Measurements from ENCODE around the gene NSMF.
A peak's percentile ranks its signal among the peaks of the same experiment; 100 is the strongest.

NSMF gene

DNA sequence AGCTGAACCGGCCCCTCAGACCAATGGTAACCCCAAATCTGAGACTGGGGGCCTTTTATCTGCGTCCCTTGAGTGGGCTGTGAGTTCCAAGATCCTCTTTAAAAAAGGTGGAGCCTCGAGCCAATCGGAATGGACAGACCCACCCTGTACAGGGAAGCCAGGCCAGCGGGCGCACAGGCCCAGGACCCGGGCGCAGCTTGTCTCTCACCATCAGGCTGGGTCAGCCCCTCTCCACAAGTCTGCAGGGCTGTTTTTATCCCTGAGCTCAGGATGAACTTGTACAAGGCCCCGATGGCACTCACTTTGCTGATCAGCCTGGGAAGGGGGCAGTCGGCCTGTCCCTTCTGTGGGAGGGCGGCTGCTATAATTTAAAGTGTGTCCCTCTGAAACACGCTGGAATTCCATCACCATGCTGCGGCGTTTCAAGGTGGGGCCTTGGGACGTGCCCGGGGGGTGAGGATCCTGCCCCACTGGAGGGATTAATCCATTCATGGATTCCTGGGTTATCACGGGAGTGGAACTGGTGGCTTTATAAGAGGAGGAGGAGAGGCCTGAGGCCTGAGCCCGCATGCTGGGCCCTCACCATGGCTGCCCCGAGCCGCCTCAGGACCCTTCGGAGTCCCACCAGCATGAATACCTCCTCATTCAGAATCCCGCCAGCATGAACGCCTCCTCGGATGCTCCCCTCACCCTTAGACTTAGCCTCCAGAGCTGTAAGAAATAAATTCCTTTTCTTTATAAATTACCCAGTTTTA is 50.3 kb downstream of the NSMF start:
- no peak for DNase-seq

DNA sequence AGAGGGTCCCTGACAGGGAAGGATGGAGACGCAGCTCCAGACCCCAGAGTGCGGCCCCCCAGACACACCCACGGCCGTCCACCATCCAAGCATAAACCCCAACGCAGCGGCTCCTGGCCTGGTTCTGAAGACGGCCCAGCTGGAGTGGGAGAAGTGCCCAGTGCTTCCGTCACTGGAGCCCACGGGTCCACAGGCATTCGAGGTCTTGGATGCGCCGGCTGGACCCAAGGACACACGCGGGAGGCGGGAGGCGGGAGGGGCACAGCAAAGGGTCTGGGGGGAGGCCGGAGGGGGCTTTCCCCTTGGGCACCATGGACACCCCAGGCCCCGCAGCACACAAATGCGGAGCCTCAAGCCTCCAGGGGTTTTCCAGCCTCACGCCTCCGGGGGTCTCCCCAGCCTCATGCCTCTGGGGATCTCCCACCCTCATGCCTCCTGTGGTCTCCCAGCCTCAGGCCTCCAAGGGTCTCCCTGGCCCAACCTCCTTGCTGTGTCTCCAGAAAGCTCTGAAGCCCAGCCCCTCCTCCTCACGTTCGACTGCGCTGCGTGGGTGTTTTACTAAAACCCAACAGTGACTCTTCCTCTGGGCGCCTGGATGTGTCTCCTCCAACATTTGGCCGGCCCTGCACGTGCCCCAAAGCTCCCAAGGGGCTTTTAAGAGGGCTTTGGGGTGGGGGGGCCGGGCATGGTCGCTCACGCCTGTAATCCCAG is 51.4 kb downstream of the NSMF start:
- DNase-seq = no peak

DNA sequence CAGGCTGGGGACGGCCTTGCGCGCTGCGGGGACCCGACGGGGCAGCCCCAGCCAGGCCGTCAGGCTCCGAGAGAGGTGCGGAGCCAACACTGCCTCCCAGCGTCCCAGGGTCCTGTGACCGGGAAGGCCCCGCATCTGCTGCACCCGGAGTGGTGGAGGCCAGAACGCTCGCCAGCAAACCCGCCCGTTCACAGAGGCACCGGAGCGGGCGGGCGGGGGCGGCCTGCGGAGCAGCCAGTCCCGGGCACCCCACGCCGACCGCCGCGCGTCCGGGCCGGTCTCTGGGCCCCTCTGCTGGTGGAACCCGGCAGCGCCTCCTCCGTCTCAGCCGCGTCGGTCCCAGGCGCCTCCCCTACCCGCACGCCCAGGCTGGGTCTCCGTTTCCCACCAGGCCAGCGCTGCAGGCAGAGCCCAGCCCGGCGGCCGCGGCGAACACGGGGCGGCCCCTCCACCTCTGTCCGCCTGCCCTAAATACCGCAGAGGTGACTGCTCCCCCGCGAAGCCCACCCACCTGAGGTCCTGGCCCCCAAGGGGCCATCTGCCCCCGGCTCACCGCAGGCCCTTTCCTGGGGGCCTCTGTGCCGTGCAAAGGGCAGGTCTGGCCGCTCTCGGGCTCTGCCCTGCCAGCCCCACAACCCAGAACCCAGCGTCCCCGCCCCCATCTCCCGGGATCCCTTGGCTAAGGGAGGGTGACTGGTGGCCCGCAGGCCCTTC is 52.1 kb downstream of the NSMF start:
- peak; percentile 38 to 55 (median 48) for DNase-seq

DNA sequence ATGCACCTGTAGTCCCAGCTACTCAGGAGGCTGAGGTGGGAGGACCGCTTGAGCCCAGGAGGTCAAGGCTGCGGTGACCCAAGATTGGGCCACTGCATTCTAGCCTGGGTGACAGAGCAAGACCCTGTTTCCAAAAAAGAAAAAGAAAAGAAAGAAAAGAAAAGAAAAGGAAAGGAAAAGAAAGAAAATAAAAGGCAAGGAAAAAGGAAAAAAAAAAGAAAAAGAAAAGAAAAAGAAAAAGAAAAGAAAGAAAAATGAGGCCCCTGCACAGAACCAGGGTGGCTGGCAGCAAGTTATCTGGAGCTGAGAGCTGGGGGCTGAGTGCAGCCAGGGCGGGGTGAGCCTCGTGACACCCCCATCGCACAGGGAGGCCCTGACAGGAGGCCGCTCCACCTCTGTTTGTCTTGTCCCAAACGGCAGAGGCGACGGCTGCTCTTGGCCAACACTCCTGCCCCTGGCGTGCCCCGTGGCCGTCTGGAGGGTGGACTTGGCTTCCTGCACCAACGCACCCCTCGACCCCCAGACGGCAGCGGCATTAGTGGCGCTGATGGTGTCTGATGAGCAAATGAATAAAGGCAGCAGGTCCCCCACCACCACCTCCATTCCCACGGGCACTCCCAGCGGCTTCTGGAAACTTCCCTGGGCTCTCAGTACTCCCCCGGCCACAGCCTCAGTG is 52.9 kb downstream of the NSMF start:
- no peak for DNase-seq

DNA sequence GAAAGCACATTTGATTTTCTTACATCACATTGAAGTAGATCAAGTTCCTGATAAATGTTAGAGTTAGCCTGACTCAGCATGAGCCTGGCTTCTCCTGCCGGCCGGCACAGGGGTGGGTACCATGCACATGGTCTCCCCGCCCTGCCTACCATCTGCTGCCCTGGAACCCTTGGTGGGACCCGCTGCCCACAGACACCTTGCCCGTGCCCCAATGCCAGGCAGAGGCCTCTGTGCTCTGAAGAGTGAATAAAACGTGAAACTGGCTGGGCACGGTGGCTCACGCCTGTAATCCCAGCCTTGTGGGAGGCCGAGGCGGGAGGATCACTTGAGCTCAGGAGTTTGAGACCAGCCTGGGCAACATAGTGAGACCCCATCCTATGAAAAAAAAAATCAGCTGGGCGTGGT is 53.5 kb downstream of the NSMF start:
- DNase-seq = no peak

DNA sequence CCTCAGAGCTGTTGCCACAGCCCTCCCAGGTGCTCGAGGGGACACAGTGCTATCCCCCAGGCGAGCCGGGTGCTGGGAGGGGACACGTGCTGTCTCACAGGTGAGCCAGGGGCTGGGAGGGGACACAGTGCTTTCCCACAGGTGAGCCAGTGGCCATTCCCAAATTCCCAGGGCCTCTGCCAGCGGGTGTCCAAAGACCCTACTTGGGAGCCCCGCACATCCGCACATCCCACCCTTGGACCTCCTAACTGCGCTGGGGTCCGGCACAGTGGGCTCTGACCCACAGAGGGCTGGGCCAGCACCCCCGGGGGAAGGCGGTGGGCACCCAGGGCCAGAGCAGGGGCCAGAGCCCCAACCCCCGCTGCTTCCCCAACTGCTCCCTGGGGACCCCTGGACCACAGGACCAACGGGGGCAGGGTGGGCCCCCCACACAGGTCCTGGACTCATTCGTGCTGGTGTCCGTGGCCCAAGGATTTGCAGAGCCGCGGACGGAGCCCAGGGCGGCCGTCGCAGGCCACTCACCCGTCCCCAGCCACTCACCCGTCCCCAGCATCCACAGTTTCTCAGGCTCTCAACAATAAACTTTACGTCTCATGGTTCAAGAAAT is 54.1 kb downstream of the NSMF start:
- no peak for DNase-seq

DNA sequence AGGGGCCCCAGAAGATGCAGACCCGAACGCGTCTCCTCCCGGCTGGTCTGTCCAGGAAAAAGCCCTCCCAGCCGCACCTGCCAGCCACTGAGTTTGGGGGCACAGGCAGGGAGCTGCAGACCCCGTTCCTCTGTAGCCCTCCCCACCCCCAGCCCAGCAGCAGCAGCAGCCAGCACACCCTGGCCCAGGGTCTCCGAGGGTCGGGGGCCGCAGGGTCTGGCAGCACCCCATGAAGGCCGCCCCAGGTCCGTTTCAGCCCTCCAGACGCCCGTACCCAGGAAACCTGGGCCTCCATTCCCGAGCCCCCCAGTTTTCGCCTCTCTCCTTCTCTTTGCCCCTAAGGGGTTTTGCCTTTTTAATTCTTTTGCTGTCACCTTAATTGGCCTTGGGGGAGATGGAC is 55.9 kb downstream of the NSMF start:
- DNase-seq = no peak

DNA sequence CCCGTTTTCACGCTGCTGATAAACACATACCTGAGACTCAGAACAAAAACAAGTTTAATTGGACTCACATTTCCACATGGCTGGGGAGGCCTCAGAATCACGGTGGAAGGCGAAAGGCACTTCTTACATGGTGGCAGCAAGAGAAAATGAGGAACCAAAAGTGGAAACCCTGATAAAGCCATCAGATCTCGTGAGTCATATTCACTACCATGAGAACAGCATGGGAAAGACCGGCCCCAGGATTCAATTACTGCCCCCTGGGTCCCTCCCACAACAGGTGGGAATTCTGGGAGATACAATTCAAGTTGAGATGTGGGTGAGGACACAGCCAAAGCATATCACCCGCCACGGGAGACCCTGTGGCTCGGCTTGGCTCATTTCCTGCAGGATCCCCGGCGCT is 56.4 kb downstream of the NSMF start:
- no peak for DNase-seq

DNA sequence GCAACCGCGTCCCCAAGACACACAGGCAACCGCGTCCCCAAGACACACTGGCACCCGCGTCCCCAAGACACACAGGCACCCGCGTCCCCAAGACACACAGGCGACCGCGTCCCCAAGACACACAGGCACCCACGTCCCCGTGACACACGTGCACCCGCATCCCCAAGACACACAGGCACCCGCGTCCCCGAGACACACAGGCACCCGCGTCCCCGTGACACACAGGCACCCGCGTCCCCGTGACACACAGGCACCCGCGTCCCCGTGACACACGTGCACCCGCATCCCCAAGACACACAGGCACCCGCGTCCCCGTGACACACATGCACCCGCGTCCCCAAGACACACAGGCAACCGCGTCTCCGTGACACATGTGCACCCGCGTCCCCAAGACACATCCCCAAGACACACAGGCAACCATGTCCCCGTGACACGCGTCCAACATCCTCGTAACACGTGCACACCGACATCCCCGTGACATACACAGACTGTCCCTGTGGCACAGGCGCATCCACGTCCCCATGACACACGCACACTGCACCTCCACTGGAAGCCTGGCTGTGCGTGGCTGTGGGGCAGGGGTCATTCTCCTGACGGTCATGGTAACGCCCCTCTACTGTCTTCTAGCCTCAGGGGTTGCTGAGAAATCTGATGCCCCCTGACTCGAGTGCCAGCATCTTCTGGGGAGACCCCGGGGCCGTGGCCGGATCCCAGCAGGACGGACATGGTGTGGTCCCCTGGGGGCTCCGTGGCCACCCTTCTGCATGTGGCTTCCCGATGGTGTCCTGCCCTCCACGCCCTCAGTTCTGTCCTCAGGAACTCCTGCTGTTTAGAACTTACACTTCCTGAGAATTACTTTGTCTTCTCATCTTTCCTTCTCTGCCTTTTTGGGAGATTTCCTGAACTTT is 60.3 kb downstream of the NSMF start:
- no peak for DNase-seq

DNA sequence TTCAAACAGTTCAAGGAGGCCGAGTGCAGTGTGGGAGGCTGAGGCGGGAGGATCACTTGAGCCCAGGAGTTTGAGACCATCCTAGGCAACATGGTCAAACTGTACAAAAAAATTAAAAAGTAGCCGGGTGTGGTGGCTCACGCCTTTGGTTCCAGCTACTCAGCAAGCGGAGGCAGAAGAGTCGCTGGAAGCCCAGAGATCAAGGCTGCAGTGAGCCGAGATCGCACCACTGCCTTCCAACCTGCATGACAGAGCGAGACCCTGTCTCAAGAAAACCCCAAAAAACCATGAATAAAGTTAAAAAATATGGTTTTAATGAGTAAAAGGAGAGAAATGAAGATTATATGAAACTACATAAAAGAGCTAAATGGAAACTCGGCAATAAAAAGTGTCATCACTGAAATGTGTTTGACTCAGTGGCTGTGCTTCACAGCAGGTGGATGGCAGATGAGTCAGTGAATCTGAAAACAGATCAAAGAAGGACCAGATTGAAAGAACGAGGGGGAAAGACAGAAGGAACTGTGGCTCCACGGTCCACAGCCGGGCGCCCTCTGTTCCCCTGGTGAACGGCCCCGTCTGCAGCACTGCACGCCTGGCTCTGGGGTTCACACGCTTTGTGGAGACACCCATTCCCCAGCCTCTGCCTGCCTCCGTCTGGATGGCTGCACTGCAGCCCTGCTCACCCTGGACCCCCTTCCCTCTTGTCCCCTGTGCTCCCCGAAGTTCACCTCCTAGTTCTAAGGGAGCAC is 61.3 kb downstream of the NSMF start:
- no peak for DNase-seq
